ENCODE data around the gene TSPAN16. TPM values are rescaled to one million over a fixed set of nuclear protein-coding genes. Genes with fewer than 3 reads are reported as not detected.

The TSPAN16 gene
- total RNA-seq, 1 donor from 2014 or later = not detected

DNA sequence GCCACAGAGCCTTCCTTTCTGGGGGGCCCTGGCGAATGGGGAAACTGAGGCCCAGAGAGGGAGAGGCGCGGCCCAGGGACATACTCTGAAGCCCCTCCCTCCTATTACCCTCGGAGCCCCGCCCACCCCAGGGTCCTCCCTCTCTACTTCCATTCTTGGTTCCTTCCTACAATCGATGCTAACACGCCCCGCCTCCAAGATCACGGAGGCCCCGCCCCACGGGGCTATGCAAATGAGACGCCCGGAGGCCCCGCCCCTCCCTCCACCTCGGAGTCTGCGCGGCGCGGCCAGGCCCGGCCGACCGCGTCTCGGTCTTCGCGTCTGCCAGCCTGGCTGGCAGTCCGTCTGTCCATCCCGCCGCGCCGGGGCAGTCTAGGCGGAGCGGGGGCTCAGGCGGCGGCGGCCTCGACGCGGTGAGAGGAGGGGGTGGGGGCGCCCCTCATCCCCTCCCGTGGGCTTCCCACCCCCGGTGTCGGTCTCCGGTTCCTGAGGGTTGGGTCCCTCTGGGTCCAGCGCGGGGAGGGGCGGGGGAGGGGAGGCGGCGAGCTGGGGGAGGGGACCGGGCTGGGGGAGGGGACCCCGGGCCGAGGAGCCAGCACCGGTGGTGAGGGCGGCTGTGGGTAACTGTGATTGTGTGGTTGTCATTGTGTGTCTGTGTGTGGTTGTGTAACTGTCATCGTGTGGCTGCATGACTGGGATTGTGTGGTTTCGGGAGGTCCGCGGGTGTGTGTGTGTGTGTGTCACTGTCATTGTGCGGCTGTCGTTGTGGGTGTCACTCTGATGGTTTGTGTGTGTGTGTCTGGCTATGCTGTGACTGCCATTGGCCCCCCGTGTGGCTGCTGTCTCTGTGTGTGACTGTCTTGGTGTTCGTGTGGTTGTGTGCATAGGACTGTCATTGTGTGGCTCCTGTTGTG is 59.5 kb downstream of the TSPAN16 start, which contains the start of gene PLPPR2:
Gene PLPPR2, plus strand, starts transcription at position 273 of the 914 bp plus-strand sequence. CDS start 2,242 bp downstream, outside the sequence.
- TF ChIP-seq, protein P1, sequence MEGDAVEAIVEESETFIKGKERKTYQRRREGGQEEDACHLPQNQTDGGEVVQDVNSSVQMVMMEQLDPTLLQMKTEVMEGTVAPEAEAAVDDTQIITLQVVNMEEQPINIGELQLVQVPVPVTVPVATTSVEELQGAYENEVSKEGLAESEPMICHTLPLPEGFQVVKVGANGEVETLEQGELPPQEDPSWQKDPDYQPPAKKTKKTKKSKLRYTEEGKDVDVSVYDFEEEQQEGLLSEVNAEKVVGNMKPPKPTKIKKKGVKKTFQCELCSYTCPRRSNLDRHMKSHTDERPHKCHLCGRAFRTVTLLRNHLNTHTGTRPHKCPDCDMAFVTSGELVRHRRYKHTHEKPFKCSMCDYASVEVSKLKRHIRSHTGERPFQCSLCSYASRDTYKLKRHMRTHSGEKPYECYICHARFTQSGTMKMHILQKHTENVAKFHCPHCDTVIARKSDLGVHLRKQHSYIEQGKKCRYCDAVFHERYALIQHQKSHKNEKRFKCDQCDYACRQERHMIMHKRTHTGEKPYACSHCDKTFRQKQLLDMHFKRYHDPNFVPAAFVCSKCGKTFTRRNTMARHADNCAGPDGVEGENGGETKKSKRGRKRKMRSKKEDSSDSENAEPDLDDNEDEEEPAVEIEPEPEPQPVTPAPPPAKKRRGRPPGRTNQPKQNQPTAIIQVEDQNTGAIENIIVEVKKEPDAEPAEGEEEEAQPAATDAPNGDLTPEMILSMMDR (conservative IDR thresholded peaks at IDR 0.05) = no peak
- DNase-seq (ENCODE audit: low read depth, low spot score) = peak; percentile 91
- Mint-ChIP-seq H3K9me3 (no peaks in the 10 kb centered on the region), H3K36me3 (ENCODE audit: low read depth) (no peaks in the 10 kb centered on the region), H3K27ac (ENCODE audit: unreplicated experiment) (peak within 1 kb of the TSS; percentile 58), H3K27me3 (ENCODE audit: low read depth) (peaks cover 25% of the 10 kb centered on the region), H3K4me1 (peaks cover 13% of the 10 kb centered on the region), H3K4me3 (peak within 1 kb of the TSS; percentile 83)

DNA sequence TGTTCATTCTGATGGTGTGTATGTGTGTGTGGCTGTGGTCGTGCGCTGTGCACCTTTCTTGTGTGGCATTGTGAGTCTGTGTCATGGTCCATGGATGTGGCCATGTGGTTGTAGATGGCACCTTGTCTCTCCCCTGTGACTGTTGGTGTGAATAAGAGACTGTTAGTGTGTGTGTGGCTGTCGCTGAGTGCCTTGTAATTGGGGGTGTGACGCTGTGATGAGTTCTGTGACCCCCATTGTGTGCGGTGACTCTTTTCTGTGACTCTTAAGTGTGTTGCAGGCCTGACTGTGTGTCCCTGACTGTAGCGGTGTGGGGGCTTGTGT is 60.1 kb downstream of the TSPAN16 start:
- DNase-seq (ENCODE audit: low read depth, low spot score) = no peak
- H3K4me3 Mint-ChIP-seq = peak overlapping the region; percentile 83
- H3K9me3 Mint-ChIP-seq = no peaks in the 10 kb centered on the region
- H3K4me1 Mint-ChIP-seq = peaks cover 13% of the 10 kb centered on the region
- TF ChIP-seq, protein P1 (conservative IDR thresholded peaks at IDR 0.05) = no peak
- H3K36me3 Mint-ChIP-seq (ENCODE audit: low read depth) = no peaks in the 10 kb centered on the region
- peaks cover 30% of the 10 kb centered on the region for H3K27me3 Mint-ChIP-seq (ENCODE audit: low read depth)
- H3K27ac Mint-ChIP-seq (ENCODE audit: unreplicated experiment) = peak overlapping the region; percentile 58

DNA sequence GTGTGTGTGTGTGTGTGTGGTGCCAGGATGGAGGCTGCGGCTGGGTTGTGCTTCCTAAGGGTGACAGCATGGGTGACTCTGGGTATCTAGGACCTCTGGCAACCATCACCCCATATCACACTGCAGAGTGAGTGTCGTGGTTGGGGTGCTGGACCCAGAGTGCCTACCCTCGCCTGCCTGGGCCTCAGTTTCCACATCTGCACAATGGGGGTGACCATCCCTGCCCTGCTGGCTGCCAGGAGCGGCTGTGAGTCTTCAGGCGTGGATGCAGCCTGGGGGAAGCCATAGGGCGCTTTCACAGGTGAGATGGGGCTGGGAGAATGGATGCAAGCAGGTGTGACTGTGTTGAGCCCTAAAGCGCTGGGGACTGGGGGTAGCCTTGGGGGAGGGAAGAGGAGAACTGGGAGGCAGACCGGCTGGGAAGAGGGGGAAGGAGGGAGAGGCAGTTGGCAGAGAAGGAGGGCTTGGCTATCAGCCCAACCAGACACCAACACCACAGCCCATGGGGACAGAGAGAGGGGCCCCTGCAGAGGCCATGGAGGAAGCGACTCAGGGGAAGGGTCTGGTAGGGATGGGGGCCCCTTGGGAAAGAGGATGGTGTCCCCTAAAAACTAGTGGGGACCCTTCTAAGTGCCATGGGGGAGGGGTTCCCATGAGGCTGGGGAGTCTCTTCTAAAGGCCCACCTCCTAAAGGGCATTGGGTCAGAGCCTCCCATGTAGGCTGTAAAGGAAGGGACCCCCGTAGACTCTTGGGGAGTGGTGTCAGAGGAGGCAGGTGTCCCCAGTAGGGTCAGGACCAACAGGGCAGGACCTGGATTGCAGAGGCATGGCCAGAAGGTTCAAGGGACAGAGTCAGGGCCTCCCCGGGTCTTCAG is 61.0 kb downstream of the TSPAN16 start:
- Mint-ChIP-seq H3K27ac (ENCODE audit: unreplicated experiment) (no peak overlapping the region), H3K27me3 (ENCODE audit: low read depth) (peaks cover 38% of the 10 kb centered on the region), H3K4me3 (peak overlapping the region; percentile 83), H3K9me3 (no peaks in the 10 kb centered on the region), H3K4me1 (peaks cover 19% of the 10 kb centered on the region), H3K36me3 (ENCODE audit: low read depth) (no peaks in the 10 kb centered on the region)
- DNase-seq (ENCODE audit: low read depth, low spot score) = no peak
- TF ChIP-seq, protein P1 (conservative IDR thresholded peaks at IDR 0.05) = no peak

DNA sequence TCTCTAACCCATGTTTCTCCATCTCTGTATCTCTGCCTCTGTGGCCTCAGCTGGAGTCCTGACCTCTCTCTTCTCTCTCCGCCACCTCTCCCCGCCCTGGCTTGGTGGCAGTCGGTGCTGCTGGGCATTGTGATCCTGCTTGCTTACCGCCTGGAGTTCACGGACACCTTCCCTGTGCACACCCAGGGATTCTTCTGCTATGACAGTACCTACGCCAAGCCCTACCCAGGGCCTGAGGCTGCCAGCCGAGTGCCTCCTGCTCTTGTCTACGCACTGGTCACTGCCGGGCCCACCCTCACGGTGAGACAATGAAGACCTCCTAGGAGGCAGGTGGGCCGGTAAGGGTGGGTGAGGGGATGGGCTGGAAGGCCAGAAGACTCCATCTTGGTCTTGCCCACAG is 63.5 kb downstream of the TSPAN16 start:
- H3K27ac Mint-ChIP-seq (ENCODE audit: unreplicated experiment) = no peak overlapping the region
- peaks cover 40% of the 10 kb centered on the region for H3K27me3 Mint-ChIP-seq (ENCODE audit: low read depth)
- TF ChIP-seq, protein P1 (conservative IDR thresholded peaks at IDR 0.05) = no peak
- H3K9me3 Mint-ChIP-seq = no peaks in the 10 kb centered on the region
- peaks cover 19% of the 10 kb centered on the region for H3K4me1 Mint-ChIP-seq
- no peaks in the 10 kb centered on the region for H3K36me3 Mint-ChIP-seq (ENCODE audit: low read depth)
- DNase-seq (ENCODE audit: low read depth, low spot score) = no peak
- no peak overlapping the region for H3K4me3 Mint-ChIP-seq

DNA sequence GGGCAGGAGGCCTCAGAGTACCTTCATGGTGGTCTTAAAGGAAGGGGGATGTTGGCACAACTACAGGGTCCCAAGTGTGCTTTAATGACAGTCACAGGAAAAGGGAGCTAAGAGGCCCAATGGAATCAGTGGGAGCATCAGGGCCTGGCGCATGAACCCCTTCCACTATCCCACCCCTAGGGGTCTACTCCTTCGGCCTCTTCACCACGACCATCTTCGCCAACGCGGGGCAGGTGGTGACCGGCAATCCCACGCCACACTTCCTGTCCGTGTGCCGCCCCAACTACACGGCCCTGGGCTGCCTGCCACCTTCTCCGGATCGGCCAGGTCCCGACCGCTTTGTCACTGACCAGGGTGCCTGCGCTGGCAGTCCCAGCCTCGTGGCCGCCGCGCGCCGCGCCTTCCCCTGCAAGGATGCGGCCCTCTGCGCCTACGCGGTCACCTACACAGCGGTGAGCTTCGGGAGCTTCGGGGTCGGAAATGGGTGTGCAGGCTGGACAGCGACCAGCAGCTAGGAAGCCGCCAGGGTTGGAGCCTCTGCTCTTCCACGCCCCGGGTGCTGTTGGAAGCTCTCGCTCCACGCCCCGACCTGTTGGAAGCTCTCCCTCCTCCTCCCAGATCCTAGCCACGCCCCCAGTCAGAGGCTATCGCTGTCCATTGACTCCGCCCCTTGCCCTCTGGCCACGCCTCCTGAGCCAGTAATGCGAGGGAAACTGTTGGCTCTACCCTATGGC is 65.2 kb downstream of the TSPAN16 start:
- DNase-seq (ENCODE audit: low read depth, low spot score) = peak; percentile 85
- Mint-ChIP-seq H3K9me3 (no peaks in the 10 kb centered on the region), H3K36me3 (ENCODE audit: low read depth) (no peaks in the 10 kb centered on the region), H3K27me3 (ENCODE audit: low read depth) (peaks cover 34% of the 10 kb centered on the region), H3K27ac (ENCODE audit: unreplicated experiment) (no peak overlapping the region), H3K4me1 (peaks cover 11% of the 10 kb centered on the region), H3K4me3 (peak overlapping the region; percentile 84)
- TF ChIP-seq, protein P1 (conservative IDR thresholded peaks at IDR 0.05) = peak; percentile 32
